Daoy (cell line): ENCODE data around the gene FER. TPM values are rescaled to one million over a fixed set of nuclear protein-coding genes. Genes with fewer than 3 reads are reported as not detected.
"Not testable (repeated sequence)": the region's sequence is repeated elsewhere in the genome, so short reads cannot be mapped to it uniquely, and the experiment has no call there.

ENCODE experiments used
- DNase-seq: peaks from one replicate; pipeline ENCODE4 v3.0.0-alpha.2; 2015; ENCODE audit warnings: low read depth
- total RNA-seq: library from RNA; depleted of rRNA; stranded (reverse); fragments of >200 nt; shearing (Covaris generic); gene quantifications from 2 replicates; pipeline ENCODE4 v1.2.3, GENCODE V29; 2014

The FER gene
- total RNA-seq, 1 experiment from 2014 or later, result 21.0 TPM

GRCh38 chr5:108953940-108954339, 206.2 kb downstream of the FER start:
- no peak for DNase-seq

GRCh38 chr5:108957333-108957732, 209.6 kb downstream of the FER start:
- DNase-seq, result no peak

GRCh38 chr5:108966910-108967309, 219.2 kb downstream of the FER start:
- no peak for DNase-seq

- no peak for DNase-seq
These were observed 226.9 kb downstream of the FER start for GRCh38 chr5:108974594-108974993.

- DNase-seq, result no peak
These were observed 228.0 kb downstream of the FER start for GRCh38 chr5:108975697-108976096.

GRCh38 chr5:108983461-108984092, 235.9 kb downstream of the FER start:
- no peak for DNase-seq

GRCh38 chr5:108989761-108990392, 242.2 kb downstream of the FER start:
- DNase-seq, result no peak

- DNase-seq, result not testable (repeated sequence)
These were observed 244.8 kb downstream of the FER start for GRCh38 chr5:108992396-108993085.

GRCh38 chr5:108993440-108993839, 245.7 kb downstream of the FER start:
- not testable (repeated sequence) for DNase-seq

- DNase-seq, result no peak
These were observed 250.0 kb downstream of the FER start for GRCh38 chr5:108997720-108998119.

- DNase-seq, result no peak
These were observed 250.5 kb downstream of the FER start for GRCh38 chr5:108998216-108998615.

GRCh38 chr5:109003928-109004327, 256.2 kb downstream of the FER start:
- no peak for DNase-seq

- no peak for DNase-seq
These were observed 257.8 kb downstream of the FER start for GRCh38 chr5:109005297-109006009.

- DNase-seq, result peak; percentile 4
These were observed 258.4 kb downstream of the FER start for GRCh38 chr5:109006129-109006528.

- no peak for DNase-seq
These were observed 268.6 kb downstream of the FER start for GRCh38 chr5:109016300-109016699.

- DNase-seq, result no peak
These were observed 274.4 kb downstream of the FER start for GRCh38 chr5:109022056-109022455.

- DNase-seq, result not testable (repeated sequence)
These were observed 278.0 kb downstream of the FER start for GRCh38 chr5:109025729-109026128.

GRCh38 chr5:109027983-109028607, 280.4 kb downstream of the FER start:
- no peak for DNase-seq

GRCh38 chr5:109028608-109029299, 281.1 kb downstream of the FER start:
- no peak for DNase-seq

- DNase-seq, result no peak
These were observed 282.1 kb downstream of the FER start for GRCh38 chr5:109029847-109030246.
